Testis (tissue), 3 donors: ENCODE results near the gene LRRC72. TPM values are rescaled to one million over a fixed set of nuclear protein-coding genes. Genes with fewer than 3 reads are reported as not detected.
"Not testable (repeated sequence)": the region's sequence is repeated elsewhere in the genome, so short reads cannot be mapped to it uniquely, and the experiment has no call there.

ENCODE experiments used
- DNase-seq: peaks from one replicate; pipeline ENCODE4 v3.0.0-alpha.2; 2019
- H3K27ac ChIP-seq, 2 donors: fragments of 200-600 bp; sonication (generic); one replicate each; pipeline ENCODE4 v1.5.1; 2019
- H3K27me3 ChIP-seq: fragments of 200-600 bp; sonication (generic); one replicate; pipeline ENCODE4 v1.5.1; 2019
- H3K36me3 ChIP-seq: fragments of 200-600 bp; sonication (generic); one replicate; pipeline ENCODE4 v1.5.1; 2017; ENCODE audit warnings: low read depth; ENCODE audit errors: missing control alignments
- H3K4me1 ChIP-seq: fragments of 200-600 bp; sonication (generic); one replicate; pipeline ENCODE4 v1.5.1; 2019
- H3K4me3 ChIP-seq, 2 donors: fragments of 200-600 bp; sonication (generic); one replicate each; pipeline ENCODE4 v1.5.1; 2017 to 2019
- H3K9me3 ChIP-seq: fragments of 200-600 bp; sonication (generic); one replicate; pipeline ENCODE4 v1.5.1; 2017
- CTCF ChIP-seq, 3 experiments: fragments of 450-650 bp in 2 of 3; fragments of 200-600 bp in 1 of 3; sonication (generic) in 1 of 3; IDR thresholded peaks; one replicate each; pipeline ENCODE4 v1.5.1; 2016 to 2019; ENCODE audit warnings: antibody characterized with exemption in 3 of 3, mild to moderate bottlenecking in 2 of 3, moderate library complexity in 1 of 3
- POLR2A ChIP-seq: fragments of 450-650 bp; IDR thresholded peaks from one replicate; pipeline ENCODE4 v1.6.1; 2017; ENCODE audit warnings: antibody characterized with exemption, mild to moderate bottlenecking, moderate library complexity
- WGBS, 2 donors: methylation state at CpG; one replicate each; pipeline ENCODE4 v1.1.5; 2018; 5-methylcytosine and 5-hydroxymethylcytosine counted together
- intact Hi-C: fragments of 100-400 bp; cut with DNase I; formaldehyde crosslinking; loops from one replicate; pipeline ENCODE4 v1.15.1; 2023; ENCODE audit warnings: low total_unique reads
- polyA plus RNA-seq: library from polyadenylated mRNA; stranded (reverse); fragments of 350-450 nt; fragmentation: Illumina TruSeq; extraction: RNeasy Lipid Tissue Mini Kit (QIAGEN cat#74804); gene quantifications from one replicate; pipeline ENCODE4 v1.2.3, GENCODE V29; 2014; ENCODE audit warnings: low read depth, low replicate concordance; ENCODE audit not compliant: insufficient read depth
- total RNA-seq, 2 donors: library from RNA; depleted of rRNA; stranded (reverse); fragments of >200 nt; gene quantifications; one replicate each; pipeline ENCODE4 v1.2.3, GENCODE V29; 2016

LRRC72 gene
- total and polyA plus RNA-seq, 3 donors from 2014 or later = 0.79 to 8.6 (median 0.81) TPM

- TF ChIP-seq CTCF (IDR thresholded peaks at IDR 0.05) (no peak), POLR2A (no peak)
- no peaks in the 10 kb centered on the region for H3K9me3 ChIP-seq
- no peaks in the 10 kb centered on the region for H3K27me3 ChIP-seq
- WGBS, 2 donors = 87 to 89% methylated on average over 4 of the region's 4 CpGs
- DNase-seq = no peak
- H3K4me3 ChIP-seq = no peak overlapping the region
- intact Hi-C loops = no loop called here
- no peaks in the 10 kb centered on the region for H3K36me3 ChIP-seq
- H3K4me1 ChIP-seq = no peaks in the 10 kb centered on the region
- H3K27ac ChIP-seq = no peak overlapping the region
Observed at GRCh38 chr7:16494955-16495719, 31.5 kb upstream of the LRRC72 start.

- H3K36me3 ChIP-seq = no peaks in the 10 kb centered on the region
- no peak for DNase-seq
- H3K4me3 ChIP-seq = no peak overlapping the region
- H3K27me3 ChIP-seq = no peaks in the 10 kb centered on the region
- H3K4me1 ChIP-seq = no peaks in the 10 kb centered on the region
- 88 to 89% methylated on average over 2 of the region's 2 CpGs for WGBS, 2 donors
- TF ChIP-seq POLR2A (no peak), CTCF (IDR thresholded peaks at IDR 0.05) (no peak)
- H3K27ac ChIP-seq = no peak overlapping the region
- no peaks in the 10 kb centered on the region for H3K9me3 ChIP-seq
- intact Hi-C loops = no loop called here
Observed at GRCh38 chr7:16498122-16498521, 28.5 kb upstream of the LRRC72 start.

GRCh38 chr7:16502303-16502702 is 24.3 kb upstream of the LRRC72 start:
- Histone ChIP-seq H3K4me3 (peak overlapping the region; percentile 17 to 38), H3K27me3 (no peaks in the 10 kb centered on the region), H3K9me3 (no peaks in the 10 kb centered on the region), H3K27ac (no peak overlapping the region), H3K4me1 (no peaks in the 10 kb centered on the region), H3K36me3 (no peaks in the 10 kb centered on the region)
- intact Hi-C loops = no loop called here
- 86 to 93% methylated on average over 1 to 19 of the region's 19 CpGs for WGBS, 2 donors
- no peak for TF ChIP-seq CTCF (IDR thresholded peaks at IDR 0.05)
- no peak for TF ChIP-seq POLR2A
- DNase-seq = peak; percentile 51

GRCh38 chr7:16504019-16504418 is 22.6 kb upstream of the LRRC72 start:
- 82 to 90% methylated on average over 6 of the region's 6 CpGs for WGBS, 2 donors
- H3K27me3 ChIP-seq = no peaks in the 10 kb centered on the region
- intact Hi-C loops = no loop called here
- H3K9me3 ChIP-seq = no peaks in the 10 kb centered on the region
- no peaks in the 10 kb centered on the region for H3K4me1 ChIP-seq
- H3K27ac ChIP-seq = no peak overlapping the region
- no peak for TF ChIP-seq CTCF (IDR thresholded peaks at IDR 0.05)
- TF ChIP-seq POLR2A = no peak
- no peak overlapping the region for H3K4me3 ChIP-seq
- no peaks in the 10 kb centered on the region for H3K36me3 ChIP-seq
- DNase-seq = no peak

- H3K9me3 ChIP-seq, H3K4me3 ChIP-seq, H3K36me3 ChIP-seq, H3K27ac ChIP-seq, H3K4me1 ChIP-seq, DNase-seq, H3K27me3 ChIP-seq, intact Hi-C loops: not testable (repeated sequence)
- 76 to 95% methylated on average over 5 of the region's 5 CpGs for WGBS, 2 donors
Observed at GRCh38 chr7:16506422-16506821, 20.2 kb upstream of the LRRC72 start.
